ENCODE data around the gene NKX3-2.

Gene NKX3-2

DNA sequence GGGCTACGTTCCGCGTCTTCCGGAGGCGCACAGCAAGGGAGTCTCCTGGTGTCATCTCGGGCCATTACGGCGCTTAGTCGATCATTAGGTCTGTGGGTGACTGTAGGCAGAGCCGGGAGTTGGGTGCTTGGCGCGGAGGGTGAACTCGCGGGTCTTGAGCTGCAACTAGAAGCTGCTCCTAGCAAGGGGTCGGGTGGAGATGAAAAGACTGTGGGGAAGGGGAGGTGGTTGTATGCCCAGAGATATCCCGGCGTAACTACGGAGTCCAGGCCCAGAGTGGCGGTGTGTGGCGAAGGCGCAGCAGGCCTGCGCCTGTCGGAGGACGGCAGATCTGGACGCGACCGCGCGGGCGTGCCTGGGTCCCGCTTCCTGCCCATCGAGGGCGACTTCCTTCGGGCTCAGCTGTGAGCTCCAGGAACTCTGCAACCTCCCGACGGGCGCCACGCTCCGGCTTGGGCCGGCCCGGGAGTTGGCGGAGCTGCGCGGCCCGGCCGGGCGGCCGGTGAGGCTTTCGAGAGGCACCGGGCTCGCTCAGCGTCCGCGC, 2.7 kb upstream of the NKX3-2 start:
- TF ChIP-seq, protein P1, sequence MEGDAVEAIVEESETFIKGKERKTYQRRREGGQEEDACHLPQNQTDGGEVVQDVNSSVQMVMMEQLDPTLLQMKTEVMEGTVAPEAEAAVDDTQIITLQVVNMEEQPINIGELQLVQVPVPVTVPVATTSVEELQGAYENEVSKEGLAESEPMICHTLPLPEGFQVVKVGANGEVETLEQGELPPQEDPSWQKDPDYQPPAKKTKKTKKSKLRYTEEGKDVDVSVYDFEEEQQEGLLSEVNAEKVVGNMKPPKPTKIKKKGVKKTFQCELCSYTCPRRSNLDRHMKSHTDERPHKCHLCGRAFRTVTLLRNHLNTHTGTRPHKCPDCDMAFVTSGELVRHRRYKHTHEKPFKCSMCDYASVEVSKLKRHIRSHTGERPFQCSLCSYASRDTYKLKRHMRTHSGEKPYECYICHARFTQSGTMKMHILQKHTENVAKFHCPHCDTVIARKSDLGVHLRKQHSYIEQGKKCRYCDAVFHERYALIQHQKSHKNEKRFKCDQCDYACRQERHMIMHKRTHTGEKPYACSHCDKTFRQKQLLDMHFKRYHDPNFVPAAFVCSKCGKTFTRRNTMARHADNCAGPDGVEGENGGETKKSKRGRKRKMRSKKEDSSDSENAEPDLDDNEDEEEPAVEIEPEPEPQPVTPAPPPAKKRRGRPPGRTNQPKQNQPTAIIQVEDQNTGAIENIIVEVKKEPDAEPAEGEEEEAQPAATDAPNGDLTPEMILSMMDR (conservative IDR thresholded peaks at IDR 0.05; ENCODE audit: low read depth): no peak
- POLR2A ChIA-PET (ENCODE audit: low non-redundant PET): no interaction called here
- CTCF ChIA-PET: interaction anchor here (0.6 to 0.7 kb wide), 2 partner anchors 25 to 121 kb away, joined by 4 read pairs; no protein-coding TSS in a partner anchor
- no peak for DNase-seq (ENCODE audit: low spot score)
- no peak overlapping the region for H3K27ac ChIP-seq

DNA sequence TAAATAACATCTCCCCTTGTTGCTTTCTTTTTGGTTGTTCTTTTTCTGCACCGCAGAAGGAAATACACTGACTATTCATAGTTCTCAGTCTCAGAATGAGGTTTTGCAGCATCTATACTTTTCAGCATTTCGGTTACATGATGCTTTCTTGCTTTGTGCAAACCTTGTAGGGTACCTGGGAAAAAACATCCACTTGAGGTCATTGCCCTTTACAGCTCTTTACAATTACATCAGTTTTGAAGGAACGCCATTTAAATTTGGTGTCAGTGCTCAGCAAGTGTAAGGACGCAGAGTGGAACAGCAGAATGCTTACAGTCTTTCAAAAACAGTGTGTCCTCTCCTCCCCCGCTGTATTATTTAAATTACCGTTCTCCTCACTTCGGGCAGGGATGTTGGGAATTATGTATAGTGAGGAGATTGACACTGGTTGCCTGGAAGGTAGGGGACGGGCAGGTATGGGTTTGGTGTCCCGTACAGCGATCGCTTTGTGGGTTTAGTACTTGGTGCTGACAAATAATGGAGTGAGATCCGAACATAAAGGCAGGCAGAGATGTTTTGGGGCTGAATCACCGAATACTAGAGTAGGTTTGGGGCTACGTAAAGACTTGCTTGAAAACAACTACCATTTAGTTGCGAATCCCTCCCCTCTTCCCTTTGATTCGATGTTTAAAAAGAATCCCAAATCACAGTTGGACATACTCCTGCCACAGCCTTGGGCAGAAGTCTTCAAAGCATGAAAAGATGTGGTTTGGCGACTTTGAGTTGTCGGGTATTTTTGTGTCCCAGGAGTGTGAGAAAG, 2.0 kb upstream of the NKX3-2 start:
- DNase-seq (ENCODE audit: low spot score): no peak
- H3K27ac ChIP-seq: no peak overlapping the region
- ChIA-PET CTCF (interaction anchor here (0.6 to 0.7 kb wide), 2 partner anchors 24 to 120 kb away, joined by 4 read pairs; no protein-coding TSS in a partner anchor), POLR2A (ENCODE audit: low non-redundant PET) (no interaction called here)
- TF ChIP-seq, protein P1 (conservative IDR thresholded peaks at IDR 0.05; ENCODE audit: low read depth): no peak

DNA sequence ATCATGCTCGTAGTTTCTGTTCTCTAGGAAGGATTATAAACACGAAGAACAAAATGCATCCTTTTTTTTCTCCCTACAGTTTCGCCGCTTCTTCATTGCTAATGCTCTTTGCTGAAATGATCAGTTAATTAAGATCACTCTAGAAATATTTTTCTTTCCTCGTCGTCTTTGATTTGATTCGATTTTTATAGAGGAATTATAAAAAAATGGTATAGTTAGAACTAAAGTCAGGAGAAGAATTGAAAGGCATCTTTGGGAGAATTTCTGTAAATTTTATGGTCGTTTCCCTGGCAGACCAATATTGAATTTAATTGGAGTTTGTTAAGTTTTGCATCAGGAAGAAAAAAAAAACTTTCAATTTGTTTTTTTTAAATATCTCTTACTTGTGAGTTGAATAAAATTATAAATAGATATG, 1.1 kb upstream of the NKX3-2 start:
- TF ChIP-seq, protein P1 (conservative IDR thresholded peaks at IDR 0.05; ENCODE audit: low read depth): no peak
- DNase-seq (ENCODE audit: low spot score): no peak
- POLR2A ChIA-PET (ENCODE audit: low non-redundant PET): no interaction called here
- CTCF ChIA-PET: no interaction called here
- H3K27ac ChIP-seq: no peak overlapping the region

DNA sequence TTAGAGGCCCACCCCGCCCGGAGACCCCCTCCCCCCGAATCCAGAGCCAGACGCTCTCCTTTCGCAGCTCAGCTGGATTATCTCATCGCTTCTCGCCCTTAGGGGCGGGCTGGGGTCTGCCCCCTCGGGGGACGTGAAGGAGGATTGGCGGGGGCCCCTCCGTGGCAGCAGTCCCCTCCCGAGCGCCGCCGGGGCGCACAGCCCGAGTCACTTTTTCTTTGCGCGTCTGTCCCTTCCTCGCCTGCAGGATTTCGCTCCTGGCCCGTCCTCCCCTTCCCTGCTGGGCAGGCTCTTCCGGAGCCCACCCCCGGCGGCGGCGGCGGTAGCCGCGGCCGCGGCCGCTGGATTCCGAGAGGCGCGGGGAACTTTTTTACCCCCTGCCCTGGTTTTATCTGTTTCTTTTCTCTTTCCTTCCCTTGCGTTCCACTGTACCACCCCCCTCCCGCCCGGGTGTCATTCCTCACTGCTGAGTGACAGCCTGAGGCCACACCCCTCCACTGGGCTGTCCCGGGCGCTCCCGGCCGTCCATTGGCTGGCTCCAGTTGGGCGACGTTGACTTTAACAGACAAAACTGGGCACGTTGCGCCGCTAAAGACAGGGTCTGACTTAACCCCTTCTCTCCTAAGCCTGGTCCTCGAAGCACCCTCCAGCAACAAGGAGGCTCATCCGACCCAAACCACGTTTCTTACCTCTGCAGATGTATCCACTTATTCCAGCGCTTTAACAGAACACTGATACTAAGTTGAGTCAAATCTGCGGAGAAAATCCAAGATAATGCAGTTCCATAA, 492 bp upstream of the NKX3-2 start:
- ChIA-PET CTCF (no interaction called here), POLR2A (ENCODE audit: low non-redundant PET) (no interaction called here)
- DNase-seq (ENCODE audit: low spot score): peak; percentile 68
- no peak overlapping the region for H3K27ac ChIP-seq
- TF ChIP-seq, protein P1 (conservative IDR thresholded peaks at IDR 0.05; ENCODE audit: low read depth): no peak

DNA sequence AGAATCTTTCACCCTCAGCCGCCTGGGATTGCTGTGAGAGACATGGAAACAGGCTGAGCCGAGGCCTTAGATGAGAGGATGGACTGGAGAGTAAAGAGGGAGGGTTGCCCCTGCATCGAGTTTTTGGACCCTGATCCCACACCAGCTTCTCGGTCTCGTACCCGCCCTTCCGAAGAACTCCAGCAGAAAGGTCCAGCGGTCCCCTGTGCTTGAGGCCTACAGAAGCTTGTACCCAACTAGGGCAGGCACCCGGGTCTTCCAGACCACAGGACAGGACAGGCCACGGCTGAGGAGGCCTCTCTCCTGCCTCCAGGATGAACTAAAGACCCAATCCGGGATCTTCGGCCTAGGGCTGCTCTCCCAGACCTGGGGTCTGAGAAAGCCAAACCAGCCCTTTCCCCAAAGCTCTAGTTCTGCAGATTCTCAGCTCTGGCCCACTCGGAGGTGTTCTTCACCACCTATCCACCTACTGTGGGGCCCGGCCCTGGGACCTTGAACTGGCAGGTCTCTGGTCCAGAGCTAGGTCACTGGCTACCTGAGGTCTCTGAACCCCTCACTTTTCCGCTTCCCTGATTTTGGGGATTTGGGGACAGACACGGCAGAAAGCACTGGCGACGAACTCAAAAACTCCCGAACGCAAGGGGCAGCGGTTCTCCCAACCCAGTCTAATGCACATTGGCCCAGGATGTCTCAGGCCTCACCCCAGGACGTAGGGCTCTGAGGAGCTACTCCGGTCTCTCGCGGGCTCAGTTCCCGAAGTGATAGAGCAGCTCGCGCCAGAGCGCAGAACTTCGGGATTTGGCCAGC, 1.1 kb downstream of the NKX3-2 start:
- CTCF ChIA-PET: interaction anchor here (0.5 kb wide), 1 partner anchor 36 kb away, joined by 3 read pairs; no protein-coding TSS in a partner anchor
- no peak for DNase-seq (ENCODE audit: low spot score)
- H3K27ac ChIP-seq: no peak overlapping the region
- TF ChIP-seq, protein P1 (conservative IDR thresholded peaks at IDR 0.05; ENCODE audit: low read depth): no peak
- POLR2A ChIA-PET (ENCODE audit: low non-redundant PET): no interaction called here

Measured in RWPE1 (cell line).